Measurements from ENCODE around the gene TEX13D.

TEX13D gene

DNA sequence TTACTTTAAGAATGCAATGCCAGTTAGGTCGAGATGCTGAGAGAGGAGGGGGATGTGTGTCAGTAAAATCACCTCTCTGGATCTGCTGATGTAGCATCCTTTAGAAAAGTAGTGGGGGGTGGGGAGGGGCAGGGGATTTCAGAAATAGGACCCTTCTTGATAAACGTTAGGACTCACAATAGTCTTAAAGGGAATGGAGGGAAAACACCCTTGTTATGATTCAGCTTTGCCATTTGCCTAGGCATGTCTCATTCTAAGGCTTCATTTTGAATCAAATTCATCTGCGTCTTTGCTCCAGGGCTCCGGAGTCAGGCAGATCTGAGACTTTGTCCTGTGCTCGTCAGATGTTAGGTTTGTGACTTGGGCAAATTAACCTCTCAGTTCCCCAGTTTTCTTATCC is 14.8 kb downstream of the TEX13D start:
- no peak overlapping the region for H3K4me3 ChIP-seq (ENCODE audit: low read depth, low read length)
- ChIA-PET POLR2A (no interaction called here), CTCF (no interaction called here)
- DNase-seq (ENCODE audit: low read depth, low spot score): no peak
- no peak for TF ChIP-seq CTCF (IDR thresholded peaks at IDR 0.05; ENCODE audit: insufficient read depth, low read length, missing control alignments)

- H3K4me3 ChIP-seq (ENCODE audit: low read depth, low read length): no peak overlapping the region
- CTCF ChIA-PET: no interaction called here
- TF ChIP-seq CTCF (IDR thresholded peaks at IDR 0.05; ENCODE audit: insufficient read depth, low read length, missing control alignments): no peak
- DNase-seq (ENCODE audit: low read depth, low spot score): no peak
- POLR2A ChIA-PET: no interaction called here
Measured at GRCh38 chrX:124348182-124348581, 15.7 kb downstream of the TEX13D start.

GRCh38 chrX:124348885-124349453 is 16.5 kb downstream of the TEX13D start:
- ChIA-PET CTCF (no interaction called here), POLR2A (no interaction called here)
- DNase-seq (ENCODE audit: low read depth, low spot score): no peak
- no peak for TF ChIP-seq CTCF (IDR thresholded peaks at IDR 0.05; ENCODE audit: insufficient read depth, low read length, missing control alignments)
- H3K4me3 ChIP-seq (ENCODE audit: low read depth, low read length): no peak overlapping the region

DNA sequence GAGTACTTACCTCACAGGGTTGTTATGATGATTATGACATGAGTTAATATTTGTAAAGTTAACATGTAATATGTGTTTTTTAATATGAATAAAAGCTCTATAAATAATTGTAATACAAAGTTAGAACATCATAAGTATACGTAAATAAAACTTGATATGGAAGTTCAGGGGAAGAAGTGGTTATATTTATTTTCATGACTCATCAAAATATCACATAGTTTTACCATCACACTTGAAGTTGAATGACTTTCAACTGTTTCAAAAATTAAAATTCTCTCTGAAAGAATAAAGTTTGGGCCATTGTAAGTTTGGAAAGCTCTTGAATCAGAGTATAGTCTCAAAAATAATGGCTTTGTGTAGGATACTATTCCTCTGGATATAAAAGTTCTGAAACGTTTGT is 22.2 kb downstream of the TEX13D start:
- TF ChIP-seq CTCF (IDR thresholded peaks at IDR 0.05; ENCODE audit: insufficient read depth, low read length, missing control alignments): no peak
- ChIA-PET POLR2A (no interaction called here), CTCF (no interaction called here)
- no peak overlapping the region for H3K4me3 ChIP-seq (ENCODE audit: low read depth, low read length)
- DNase-seq (ENCODE audit: low read depth, low spot score): no peak

GRCh38 chrX:124358800-124359383 is 26.4 kb downstream of the TEX13D start:
- ChIA-PET CTCF (no interaction called here), POLR2A (no interaction called here)
- TF ChIP-seq CTCF (IDR thresholded peaks at IDR 0.05; ENCODE audit: insufficient read depth, low read length, missing control alignments): no peak
- H3K4me3 ChIP-seq (ENCODE audit: low read depth, low read length): no peak overlapping the region
- DNase-seq (ENCODE audit: low read depth, low spot score): no peak

DNA sequence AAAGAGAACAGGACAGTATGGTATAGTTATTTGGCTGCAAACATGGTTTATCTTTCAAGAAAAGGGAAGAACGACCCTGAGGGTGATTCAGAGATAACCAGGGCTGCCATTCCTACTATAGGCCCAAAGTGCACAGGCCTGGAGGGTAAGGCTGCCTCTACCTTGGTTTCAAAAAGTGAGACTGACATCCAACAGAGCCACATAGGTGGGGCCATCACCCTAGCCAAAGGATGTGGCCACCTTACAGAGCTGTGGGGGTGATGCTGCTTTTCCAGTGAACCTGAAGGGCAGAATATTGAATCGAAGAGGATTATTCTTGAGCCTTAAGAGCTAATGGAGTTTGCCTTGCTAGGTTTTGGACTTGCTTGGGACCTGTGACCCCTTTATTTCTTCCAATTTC is 29.6 kb downstream of the TEX13D start:
- no peak for TF ChIP-seq CTCF (IDR thresholded peaks at IDR 0.05; ENCODE audit: insufficient read depth, low read length, missing control alignments)
- POLR2A ChIA-PET: no interaction called here
- CTCF ChIA-PET: no interaction called here
- H3K4me3 ChIP-seq (ENCODE audit: low read depth, low read length): no peak overlapping the region
- no peak for DNase-seq (ENCODE audit: low read depth, low spot score)

All from AG04449 (cell line).